HepG2 (cell line): ENCODE data around the gene SLC26A9. TPM values are rescaled to one million over a fixed set of nuclear protein-coding genes. Genes with fewer than 3 reads are reported as not detected.

ENCODE experiments used
- ATAC-seq: fragments of 200-7000 bp; cut with Tn5 transposase; 3 replicates; pipeline ENCODE4 v1.9.1; 2020; ENCODE audit warnings: mild to moderate bottlenecking, moderate library complexity
- BruUV-seq: library from RNA; stranded (reverse); fragments of 400-500 nt; replicated peaks from 2 replicates; lab custom pipeline; 2021; lab: Mats Ljungman, UMichigan
- CTCF ChIA-PET: fragments of 300-600 bp; formaldehyde crosslinking; extraction: SDS; loops from one replicate; lab custom pipeline; 2021; ENCODE audit warnings: low total read pairs, inconsistent platforms, low intra/inter-chr PET ratio; lab: Yijun Ruan, JAX
- POLR2A ChIA-PET: fragments of 350-600 bp; sonication (Branson Sonifier 250); formaldehyde crosslinking; loops from one replicate; lab custom pipeline; 2020; ENCODE audit warnings: antibody characterized with exemption, inconsistent platforms; lab: Yijun Ruan, JAX
- DNase-seq: peaks from one replicate; pipeline ENCODE4 v3.0.0-alpha.2; 2015; ENCODE audit warnings: low spot score
- FAIRE-seq: peaks from 3 replicates; lab custom pipeline; 2011; peaks lifted over from hg19 to GRCh38; lab: Jason Lieb, UNC
- H2AFZ ChIP-seq: one replicate; pipeline ENCODE4 v1.6.1; 2011; ENCODE audit warnings: low read length, inconsistent platforms
- H3K27ac ChIP-seq: fragments of 300-600 bp; 3 replicates; pipeline ENCODE4 v1.8.0; 2011; ENCODE audit warnings: mixed run types, mild to moderate bottlenecking, mixed read lengths, low read length, inconsistent platforms; ENCODE audit not compliant: insufficient read depth; ENCODE audit errors: extremely low read length
- H3K27me3 ChIP-seq, 2 experiments: fragments of 200-600 bp in 1 of 2; 2 replicates in 1 of 2; 3 replicates in 1 of 2; pipeline versions ENCODE4 v1.6.0 to v1.8.0; 2011; ENCODE audit warnings: low read length in 2 of 2, mild to moderate bottlenecking in 2 of 2, moderate library complexity in 2 of 2, inconsistent platforms in 1 of 2; ENCODE audit not compliant: insufficient read depth in 2 of 2, control insufficient read depth in 1 of 2
- H3K36me3 ChIP-seq, 2 experiments: fragments of 200-600 bp in 1 of 2; replicated peaks in 1 of 2; 2 replicates in 1 of 2; 3 replicates in 1 of 2; pipeline versions ENCODE4 v1.5.1 to v1.8.0; 2011; ENCODE audit warnings: low read length in 2 of 2, inconsistent platforms in 1 of 2; ENCODE audit not compliant: insufficient read depth in 2 of 2, control insufficient read depth in 1 of 2
- H3K4me1 ChIP-seq: 2 replicates; pipeline ENCODE4 v1.5.1; 2012; ENCODE audit warnings: low read length, inconsistent platforms; ENCODE audit not compliant: insufficient read depth
- H3K4me2 ChIP-seq: 2 replicates; pipeline ENCODE4 v1.6.0; 2011; ENCODE audit warnings: low read depth, low read length, inconsistent platforms
- H3K4me3 ChIP-seq, 3 experiments: fragments of 200-600 bp in 1 of 3; sonication (generic), shearing (Covaris generic) in 1 of 3; replicated peaks in 1 of 3; 2 replicates each; pipeline ENCODE4 v1.5.1; 2011 to 2016; ENCODE audit warnings: low read length in 3 of 3, inconsistent platforms in 2 of 3, low read depth in 2 of 3, mild to moderate bottlenecking in 2 of 3, control low read depth in 1 of 3, mixed read lengths in 1 of 3; ENCODE audit not compliant: insufficient read depth in 1 of 3
- H3K79me2 ChIP-seq: one replicate; pipeline ENCODE4 v1.6.1; 2011; ENCODE audit warnings: low read length, inconsistent platforms; ENCODE audit not compliant: insufficient read depth
- H3K9ac ChIP-seq: 2 replicates; pipeline ENCODE4 v1.6.0; 2011; ENCODE audit warnings: mild to moderate bottlenecking, low read depth, low read length, inconsistent platforms; ENCODE audit not compliant: insufficient read depth
- H3K9me3 ChIP-seq: 2 replicates; pipeline ENCODE4 v1.5.1; 2012; ENCODE audit warnings: mild to moderate bottlenecking, low read length
- H4K20me1 ChIP-seq: 2 replicates; pipeline ENCODE4 v1.6.0; 2011; ENCODE audit warnings: inconsistent platforms, mild to moderate bottlenecking, low read length, moderate library complexity; ENCODE audit not compliant: insufficient read depth
- ARNT ChIP-seq: fragments of 450-650 bp; IDR thresholded peaks from 2 replicates; pipeline ENCODE4 v1.6.1; 2017
- CENPT ChIP-seq: sonication (generic); formaldehyde crosslinking; IDR thresholded peaks from 2 replicates; pipeline ENCODE4 v1.8.0; 2022; ENCODE audit warnings: low read depth, mild to moderate bottlenecking, moderate library complexity, missing genetic modification reagents
- FUBP1 ChIP-seq: sonication (generic); formaldehyde crosslinking; IDR thresholded peaks from 2 replicates; pipeline ENCODE4 v1.5.1; 2020; ENCODE audit warnings: missing genetic modification reagents, mild to moderate bottlenecking, borderline replicate concordance
- ISL2 ChIP-seq: sonication (generic); formaldehyde crosslinking; IDR thresholded peaks from 2 replicates; pipeline ENCODE4 v1.5.0; 2020; ENCODE audit warnings: missing genetic modification reagents
- NFYB ChIP-seq: sonication (generic); formaldehyde crosslinking; IDR thresholded peaks from 2 replicates; pipeline ENCODE4 v1.4.0; 2020; ENCODE audit warnings: missing genetic modification reagents
- NR2F6 ChIP-seq, 2 experiments: IDR thresholded peaks; 2 replicates each; pipeline ENCODE4 v1.6.1; 2016; ENCODE audit warnings: antibody characterized with exemption in 1 of 2, mild to moderate bottlenecking in 1 of 2
- PRPF4 ChIP-seq: fragments of 200-400 bp; formaldehyde crosslinking; IDR thresholded peaks from 2 replicates; pipeline ENCODE4 v1.6.1; 2016; ENCODE audit warnings: low read length, low read depth; ENCODE audit not compliant: poor library complexity, severe bottlenecking
- RBAK ChIP-seq: sonication (generic); formaldehyde crosslinking; IDR thresholded peaks from 2 replicates; pipeline ENCODE4 v1.5.1; 2020; ENCODE audit warnings: mild to moderate bottlenecking, missing genetic modification reagents
- USF2 ChIP-seq, 2 experiments: sonication (generic) in 1 of 2; formaldehyde crosslinking in 1 of 2; IDR thresholded peaks; 2 replicates each; pipeline versions ENCODE4 v1.5.1 to v1.6.1; 2011 to 2020; ENCODE audit warnings: borderline replicate concordance in 1 of 2, low read depth in 1 of 2, low read length in 1 of 2, mild to moderate bottlenecking in 1 of 2, missing genetic modification reagents in 1 of 2, moderate library complexity in 1 of 2
- ZFP41 ChIP-seq: sonication (generic); formaldehyde crosslinking; IDR thresholded peaks from 2 replicates; pipeline ENCODE4 v1.4.0; 2020; ENCODE audit warnings: mild to moderate bottlenecking, missing genetic modification reagents, borderline replicate concordance
- ZNF207 ChIP-seq: fragments of 450-650 bp; IDR thresholded peaks from 2 replicates; pipeline ENCODE4 v1.6.1; 2016; ENCODE audit warnings: antibody characterized with exemption, borderline replicate concordance
- ZNF747 ChIP-seq: sonication (generic); formaldehyde crosslinking; IDR thresholded peaks from 2 replicates; pipeline ENCODE4 v1.8.1; 2023; ENCODE audit warnings: missing genetic modification reagents, mild to moderate bottlenecking, borderline replicate concordance
- WGBS: methylation state at CpG from one replicate; pipeline ENCODE4 v1.1.6; 2017; ENCODE audit warnings: low lambda C conversion rate; 5-methylcytosine and 5-hydroxymethylcytosine counted together
- in situ Hi-C: cut with HindIII; loops from 2 replicates; pipeline ENCODE4 v1.10.0; 2017; ENCODE audit warnings: low pct_unique_long_range_greater_than_20kb; ENCODE audit not compliant: extremely low pct_ligation_motif_present
- intact Hi-C: fragments of 100-400 bp; cut with micrococcal nuclease; formaldehyde crosslinking; loops from one replicate; pipeline ENCODE4 v1.10.0; 2022; ENCODE audit not compliant: unreplicated experiment
- polyA plus RNA-seq, 8 experiments: library from polyadenylated mRNA; depleted of rRNA in 3 of 8; stranded (reverse) in 7 of 8; unstranded in 1 of 8; fragments of >200 nt; fragmentation: Illumina TruSeq in 4 of 8; extraction: Trizol in 4 of 8; gene quantifications; 2 replicates each; pipeline versions ENCODE4 v1.2.1 to v1.2.3, GENCODE V29; 2011 to 2016; ENCODE audit warnings: low read depth in 4 of 8, missing spikeins in 1 of 8, mixed read lengths in 1 of 8; ENCODE audit not compliant: insufficient read depth in 1 of 8
- total RNA-seq, 5 experiments: library from RNA; depleted of rRNA; stranded (reverse); fragments of >200 nt; fragmentation: Illumina TruSeq; extraction: Trizol; gene quantifications; 2 replicates each; pipeline ENCODE4 v1.2.3, GENCODE V29; 2016; ENCODE audit warnings: low read depth in 1 of 5
- TF ChIP-seq, protein P1 (sequence below): sonication (generic); formaldehyde crosslinking; IDR thresholded peaks from 2 replicates; pipeline ENCODE4 v1.4.0; 2020; ENCODE audit warnings: mild to moderate bottlenecking, low read depth, missing genetic modification reagents
- TF ChIP-seq, protein P2 (sequence below): sonication (generic); formaldehyde crosslinking; IDR thresholded peaks from 2 replicates; pipeline ENCODE4 v1.4.0; 2020; ENCODE audit warnings: missing genetic modification reagents, mild to moderate bottlenecking, borderline replicate concordance

SLC26A9 gene
- total and polyA plus RNA-seq, 2 of the 13 experiments (the other 11 are each of a cell fraction or from before 2014, with no cell fraction given): 0.11 to 0.15 TPM

DNA sequence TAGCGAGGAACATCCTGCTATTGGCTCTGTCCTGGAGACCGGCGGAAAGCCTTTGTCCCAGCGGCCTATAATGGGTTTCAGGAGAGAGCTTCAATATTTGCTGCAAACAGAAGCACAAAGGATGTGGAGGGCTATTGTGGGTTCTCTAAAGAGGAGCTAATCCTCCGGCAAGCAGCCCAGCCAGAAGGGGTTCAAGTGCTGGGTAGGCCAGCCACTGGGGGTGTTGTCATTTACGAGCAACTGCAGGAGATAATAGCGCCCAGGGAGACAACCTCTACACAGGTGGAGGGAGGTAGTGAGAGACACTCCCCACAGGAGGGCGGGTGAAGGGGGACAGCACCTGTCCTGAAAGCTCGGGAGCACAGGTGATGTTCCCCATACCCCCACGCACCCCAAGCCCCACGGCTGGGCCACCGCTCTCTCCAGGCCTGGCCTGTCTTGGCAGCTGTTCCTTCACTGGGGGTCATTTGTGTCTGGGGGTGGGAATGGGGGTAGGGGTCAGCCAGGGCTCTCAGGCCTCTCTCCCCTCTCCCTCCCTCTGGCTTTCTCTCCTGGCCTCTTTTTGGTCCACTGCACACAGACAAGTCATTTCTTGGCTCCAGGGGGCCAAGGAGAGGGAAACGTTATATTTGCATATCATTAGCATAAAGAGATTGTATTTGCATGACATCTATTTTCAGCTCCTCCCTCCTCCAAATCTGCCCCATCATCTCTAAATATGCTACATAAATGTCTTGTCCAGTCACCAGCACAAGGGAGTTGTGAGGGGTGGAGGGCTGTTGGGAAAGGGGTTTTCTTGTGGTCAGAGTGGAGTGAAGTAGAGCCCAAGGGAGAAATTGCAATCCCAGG lies 22.0 kb upstream of the SLC26A9 start:
- H3K9me3 ChIP-seq: no peaks in the 10 kb centered on the region
- ATAC-seq: no peak
- no peaks in the 10 kb centered on the region for H3K4me1 ChIP-seq
- no peak overlapping the region for H3K4me2 ChIP-seq
- BruUV-seq: no TSS peak
- no peak for FAIRE-seq
- H2AFZ ChIP-seq: no peak overlapping the region
- H3K9ac ChIP-seq: no peak overlapping the region
- H3K36me3 ChIP-seq: no peaks in the 10 kb centered on the region
- H3K4me3 ChIP-seq: no peak overlapping the region
- CTCF ChIA-PET: no interaction called here
- H3K27ac ChIP-seq: no peak overlapping the region
- intact Hi-C loops: no loop called here
- 47% methylated on average over 11 of the region's 13 CpGs for WGBS
- no peaks in the 10 kb centered on the region for H3K79me2 ChIP-seq
- POLR2A ChIA-PET: no interaction called here
- in situ Hi-C loops: loop anchor here (5.0 kb wide), 1 partner anchor 38 kb away; no protein-coding TSS in a partner anchor
- DNase-seq: no peak
- peaks cover 3 to 57% of the 10 kb centered on the region in 2 experiments; a peak in 3 of 5 replicates for H3K27me3 ChIP-seq
- no peaks in the 10 kb centered on the region for H4K20me1 ChIP-seq
- TF ChIP-seq ZFP41 (CRISPR knock-in tag): no peak
- TF ChIP-seq NFYB (CRISPR knock-in tag): no peak
- no peak for TF ChIP-seq FUBP1 (CRISPR knock-in tag)
- no peak for TF ChIP-seq ZNF747 (CRISPR knock-in tag)
- TF ChIP-seq CENPT: no peak
- no peak for TF ChIP-seq NR2F6 (IDR thresholded peaks at IDR 0.05)
- TF ChIP-seq NR2F6 (CRISPR knock-in tag; IDR thresholded peaks at IDR 0.05): no peak
- TF ChIP-seq ISL2: no peak
- TF ChIP-seq USF2 (IDR thresholded peaks at IDR 0.05; ENCODE audit: low read depth, low read length): no peak
- no peak for TF ChIP-seq USF2 (CRISPR knock-in tag; IDR thresholded peaks at IDR 0.05; ENCODE audit: borderline replicate concordance)
- TF ChIP-seq, protein P1, sequence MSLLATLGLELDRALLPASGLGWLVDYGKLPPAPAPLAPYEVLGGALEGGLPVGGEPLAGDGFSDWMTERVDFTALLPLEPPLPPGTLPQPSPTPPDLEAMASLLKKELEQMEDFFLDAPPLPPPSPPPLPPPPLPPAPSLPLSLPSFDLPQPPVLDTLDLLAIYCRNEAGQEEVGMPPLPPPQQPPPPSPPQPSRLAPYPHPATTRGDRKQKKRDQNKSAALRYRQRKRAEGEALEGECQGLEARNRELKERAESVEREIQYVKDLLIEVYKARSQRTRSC: no peak
- TF ChIP-seq PRPF4: no peak
- TF ChIP-seq ARNT: no peak
- TF ChIP-seq ZNF207: no peak
- no peak for TF ChIP-seq RBAK (CRISPR knock-in tag)
- TF ChIP-seq, protein P2, sequence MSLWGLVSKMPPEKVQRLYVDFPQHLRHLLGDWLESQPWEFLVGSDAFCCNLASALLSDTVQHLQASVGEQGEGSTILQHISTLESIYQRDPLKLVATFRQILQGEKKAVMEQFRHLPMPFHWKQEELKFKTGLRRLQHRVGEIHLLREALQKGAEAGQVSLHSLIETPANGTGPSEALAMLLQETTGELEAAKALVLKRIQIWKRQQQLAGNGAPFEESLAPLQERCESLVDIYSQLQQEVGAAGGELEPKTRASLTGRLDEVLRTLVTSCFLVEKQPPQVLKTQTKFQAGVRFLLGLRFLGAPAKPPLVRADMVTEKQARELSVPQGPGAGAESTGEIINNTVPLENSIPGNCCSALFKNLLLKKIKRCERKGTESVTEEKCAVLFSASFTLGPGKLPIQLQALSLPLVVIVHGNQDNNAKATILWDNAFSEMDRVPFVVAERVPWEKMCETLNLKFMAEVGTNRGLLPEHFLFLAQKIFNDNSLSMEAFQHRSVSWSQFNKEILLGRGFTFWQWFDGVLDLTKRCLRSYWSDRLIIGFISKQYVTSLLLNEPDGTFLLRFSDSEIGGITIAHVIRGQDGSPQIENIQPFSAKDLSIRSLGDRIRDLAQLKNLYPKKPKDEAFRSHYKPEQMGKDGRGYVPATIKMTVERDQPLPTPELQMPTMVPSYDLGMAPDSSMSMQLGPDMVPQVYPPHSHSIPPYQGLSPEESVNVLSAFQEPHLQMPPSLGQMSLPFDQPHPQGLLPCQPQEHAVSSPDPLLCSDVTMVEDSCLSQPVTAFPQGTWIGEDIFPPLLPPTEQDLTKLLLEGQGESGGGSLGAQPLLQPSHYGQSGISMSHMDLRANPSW: no peak
